HG02970 (cell line): Measurements from ENCODE around the gene IL4R.
A peak's percentile ranks its signal among the peaks of the same experiment; 100 is the strongest.
"Not testable (repeated sequence)": the region's sequence is repeated elsewhere in the genome, so short reads cannot be mapped to it uniquely, and the experiment has no call there.

Experiments used
- ATAC-seq: cut with Tn5 transposase; IDR thresholded peaks from one replicate; pipeline ENCODE4 v1.9.1; 2021; ENCODE audit warnings: mild to moderate bottlenecking, moderate library complexity, moderate number of reproducible peaks; ENCODE audit not compliant: unreplicated experiment, low FRiP score

Gene IL4R

GRCh38 chr16:27313422-27314160, at the start of gene IL4R:
IL4R (plus strand) TSS chr16:27313974; CDS start chr16:27340204, 26,230 bp downstream.
- ATAC-seq: peak; percentile 62

GRCh38 chr16:27264151-27264550, 49.6 kb upstream of the IL4R start:
- no peak for ATAC-seq

- ATAC-seq: no peak
Observed at GRCh38 chr16:27265982-27266381, 47.8 kb upstream of the IL4R start.

- ATAC-seq: no peak
Observed at GRCh38 chr16:27267037-27267677, 46.6 kb upstream of the IL4R start.

GRCh38 chr16:27268376-27269299, 45.1 kb upstream of the IL4R start, which contains the start of gene NSMCE1:
NSMCE1 (minus strand) TSS chr16:27268772; CDS start chr16:27257570, 11,202 bp downstream.
- ATAC-seq: peak; percentile 92

- no peak for ATAC-seq
Observed at GRCh38 chr16:27269300-27270150, 44.2 kb upstream of the IL4R start.

GRCh38 chr16:27270349-27270748, 43.4 kb upstream of the IL4R start:
- no peak for ATAC-seq

GRCh38 chr16:27272076-27272475, 41.7 kb upstream of the IL4R start:
- no peak for ATAC-seq

- not testable (repeated sequence) for ATAC-seq
Observed at GRCh38 chr16:27272697-27273096, 41.1 kb upstream of the IL4R start.

- no peak for ATAC-seq
Observed at GRCh38 chr16:27273330-27273669, 40.5 kb upstream of the IL4R start.

- no peak for ATAC-seq
Observed at GRCh38 chr16:27273670-27274423, 39.9 kb upstream of the IL4R start.

- ATAC-seq: not testable (repeated sequence)
Observed at GRCh38 chr16:27274424-27274874, 39.3 kb upstream of the IL4R start.

- no peak for ATAC-seq
Observed at GRCh38 chr16:27275394-27275793, 38.4 kb upstream of the IL4R start.

GRCh38 chr16:27281243-27281642, 32.5 kb upstream of the IL4R start:
- no peak for ATAC-seq

GRCh38 chr16:27284865-27285675, 28.7 kb upstream of the IL4R start:
- no peak for ATAC-seq

- no peak for ATAC-seq
Observed at GRCh38 chr16:27285676-27286196, 28.0 kb upstream of the IL4R start.

- ATAC-seq: no peak
Observed at GRCh38 chr16:27286451-27286850, 27.3 kb upstream of the IL4R start.
